NAMALWA (cell line): Measurements from ENCODE around the gene GSDMA.
A peak's percentile ranks its signal among the peaks of the same experiment; 100 is the strongest.
"Not testable (repeated sequence)": the region's sequence is repeated elsewhere in the genome, so short reads cannot be mapped to it uniquely, and the experiment has no call there.

ENCODE experiments used
- DNase-seq: peaks from one replicate; pipeline ENCODE4 v3.0.0-alpha.2; 2015; ENCODE audit warnings: low spot score

Gene GSDMA

DNA sequence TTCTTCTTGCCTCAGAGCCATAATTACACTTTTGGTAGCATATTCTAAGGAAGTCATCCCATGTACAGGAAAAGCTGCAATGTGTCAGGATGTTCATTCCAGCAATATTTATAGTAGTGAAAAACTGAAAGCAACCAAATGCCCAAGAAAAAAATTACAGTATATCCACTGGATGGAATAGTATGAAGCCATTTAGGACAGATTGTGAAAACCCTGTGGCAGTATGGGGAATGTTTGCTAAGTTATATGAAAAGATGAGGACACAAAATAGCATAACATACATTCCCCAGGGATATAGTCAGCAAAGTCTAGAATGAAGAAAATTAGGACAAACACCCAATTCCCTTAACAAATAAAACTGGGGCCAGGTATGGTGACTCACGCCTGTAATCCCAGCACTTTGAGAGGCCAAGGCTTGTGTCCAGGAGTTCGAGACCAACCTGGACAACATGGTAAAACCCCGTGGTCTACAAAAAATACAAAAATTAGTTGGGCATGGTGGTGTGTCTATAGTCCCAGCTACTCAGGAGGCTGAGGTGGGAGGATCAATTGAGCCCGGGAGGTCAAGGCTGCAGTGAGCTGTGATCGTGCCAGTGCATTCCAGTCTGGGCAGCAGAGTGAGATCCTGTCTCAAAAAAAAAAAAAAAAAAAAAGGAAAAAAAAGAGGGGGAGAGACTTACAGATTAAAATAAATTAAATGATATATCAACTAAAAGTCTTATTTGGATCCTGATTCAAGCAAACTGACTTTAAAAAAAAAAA lies 33.0 kb upstream of the GSDMA start:
- DNase-seq = no peak

GRCh38 chr17:39933912-39934311 lies 28.9 kb upstream of the GSDMA start:
- no peak for DNase-seq

DNA sequence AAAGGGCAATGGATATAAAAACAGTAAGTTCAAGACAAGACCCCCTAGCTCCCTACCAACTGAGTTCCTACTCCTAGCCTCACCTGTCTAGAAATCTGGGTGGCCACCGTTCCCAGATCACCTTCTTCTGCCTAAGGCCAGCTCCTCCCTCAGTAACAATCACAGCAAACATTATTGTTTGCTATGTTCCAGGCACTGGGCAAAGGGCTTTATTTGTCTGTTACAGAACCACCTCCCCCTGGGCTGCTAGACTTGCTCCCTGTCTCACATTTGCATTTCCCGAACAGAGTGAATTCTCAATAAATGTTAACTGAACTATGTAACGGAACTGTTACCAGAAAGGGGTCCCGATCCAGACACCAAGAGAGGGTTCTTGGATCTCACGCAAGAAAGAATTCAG lies 28.5 kb upstream of the GSDMA start:
- DNase-seq = no peak

GRCh38 chr17:39935909-39936308 lies 26.9 kb upstream of the GSDMA start:
- no peak for DNase-seq

DNA sequence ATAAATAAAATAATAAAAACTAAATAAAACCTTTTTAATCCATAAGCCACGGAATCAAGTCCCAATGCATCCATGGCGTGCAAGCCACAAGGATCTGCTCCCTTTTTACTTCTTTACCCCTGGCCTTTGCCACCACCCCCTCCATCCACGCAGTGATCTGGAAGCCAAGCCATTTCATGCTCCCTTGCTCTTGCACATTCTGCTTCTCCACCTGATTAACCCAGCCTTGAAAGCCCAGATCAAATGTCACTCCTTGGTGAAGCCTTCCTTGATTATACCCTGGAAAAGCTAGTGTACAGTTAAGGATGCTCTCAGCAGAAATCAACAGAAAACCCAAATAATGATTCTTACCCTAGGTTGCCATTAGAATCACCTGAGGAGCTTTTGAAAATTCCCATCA lies 25.4 kb upstream of the GSDMA start:
- no peak for DNase-seq

GRCh38 chr17:39938140-39938869 lies 24.5 kb upstream of the GSDMA start:
- DNase-seq = peak; percentile 29

DNA sequence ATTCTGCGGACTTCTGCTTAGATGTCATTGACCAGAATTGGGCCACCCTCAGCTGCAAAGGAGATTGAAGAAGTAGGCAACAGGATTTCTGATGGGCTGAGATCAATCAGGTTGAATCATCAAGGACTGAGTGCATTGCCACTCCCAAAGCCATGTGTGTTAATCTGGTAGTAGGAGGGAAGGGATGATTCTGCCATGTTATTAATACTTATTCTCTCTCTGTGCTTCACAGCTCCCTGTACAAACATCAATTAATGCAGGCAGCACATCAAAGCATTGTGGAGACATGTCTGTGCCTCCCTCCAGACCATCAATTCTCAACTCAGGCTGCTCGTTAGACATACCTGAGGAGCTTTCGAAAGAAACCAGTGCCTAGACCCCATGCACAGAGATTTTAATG lies 23.7 kb upstream of the GSDMA start:
- no peak for DNase-seq

DNA sequence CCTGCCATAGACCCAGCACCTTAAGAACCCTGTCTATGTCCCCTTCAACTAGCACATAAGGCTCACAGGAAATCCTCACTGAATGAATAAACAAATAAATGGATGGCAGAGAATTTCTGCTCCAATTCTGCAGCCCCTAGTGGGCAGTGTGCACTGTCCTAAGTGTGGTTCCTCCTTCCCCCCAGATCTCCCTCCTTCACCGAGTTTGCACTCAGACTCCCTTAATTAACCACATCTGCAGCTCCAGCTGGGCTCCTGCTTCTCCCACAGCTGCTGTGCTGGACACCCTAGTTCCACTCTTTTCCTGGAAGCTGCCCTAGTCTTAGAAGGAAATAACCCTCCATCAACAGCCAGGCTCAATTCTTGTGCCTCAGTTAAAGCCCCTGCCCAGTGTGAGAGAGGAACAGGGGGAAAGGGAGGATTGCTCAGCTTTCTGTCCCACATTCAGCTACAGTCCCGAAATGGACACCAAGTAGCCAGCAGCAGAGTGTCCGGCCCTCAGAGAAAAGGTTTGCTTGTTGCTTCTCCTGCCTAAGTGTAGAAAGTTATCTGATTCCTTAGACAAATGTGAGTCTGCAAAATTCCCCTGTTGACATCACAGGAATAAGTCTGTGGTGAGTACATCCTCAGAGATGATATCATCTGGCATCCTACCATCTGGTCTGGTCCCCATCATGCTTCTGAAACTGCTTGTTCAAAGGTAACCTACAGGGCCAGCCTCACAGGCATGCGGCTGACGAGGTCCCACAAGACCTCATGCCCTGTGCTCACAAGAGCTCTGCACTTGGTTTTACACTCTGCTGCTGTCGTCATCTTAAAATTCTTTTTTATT lies 23.0 kb upstream of the GSDMA start:
- DNase-seq = peak; percentile 77

- no peak for DNase-seq
Observed at GRCh38 chr17:39943702-39944392, 19.0 kb upstream of the GSDMA start.

GRCh38 chr17:39944393-39944711 lies 18.5 kb upstream of the GSDMA start:
- DNase-seq = no peak

GRCh38 chr17:39946551-39947330 lies 16.1 kb upstream of the GSDMA start:
- DNase-seq = no peak

DNA sequence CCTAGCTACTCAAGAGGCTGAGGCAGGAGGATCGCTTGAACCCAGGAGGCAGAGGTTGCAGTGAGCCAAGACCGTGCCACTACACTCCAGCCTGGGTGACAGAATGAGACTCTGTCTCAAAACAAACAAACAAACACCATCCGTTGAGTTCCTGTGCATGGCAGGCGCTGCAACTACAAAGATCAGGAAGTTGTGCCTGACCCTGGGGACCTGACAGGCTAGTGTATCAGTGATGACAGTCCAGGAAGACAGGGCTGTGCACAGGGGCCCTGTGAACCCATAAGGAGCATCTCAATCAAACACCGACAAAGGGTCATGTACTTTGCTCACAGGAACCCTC lies 14.3 kb upstream of the GSDMA start:
- not testable (repeated sequence) for DNase-seq

- DNase-seq = no peak
Observed at GRCh38 chr17:39949028-39949427, 13.8 kb upstream of the GSDMA start.

GRCh38 chr17:39950871-39951348 lies 11.9 kb upstream of the GSDMA start:
- DNase-seq = no peak

DNA sequence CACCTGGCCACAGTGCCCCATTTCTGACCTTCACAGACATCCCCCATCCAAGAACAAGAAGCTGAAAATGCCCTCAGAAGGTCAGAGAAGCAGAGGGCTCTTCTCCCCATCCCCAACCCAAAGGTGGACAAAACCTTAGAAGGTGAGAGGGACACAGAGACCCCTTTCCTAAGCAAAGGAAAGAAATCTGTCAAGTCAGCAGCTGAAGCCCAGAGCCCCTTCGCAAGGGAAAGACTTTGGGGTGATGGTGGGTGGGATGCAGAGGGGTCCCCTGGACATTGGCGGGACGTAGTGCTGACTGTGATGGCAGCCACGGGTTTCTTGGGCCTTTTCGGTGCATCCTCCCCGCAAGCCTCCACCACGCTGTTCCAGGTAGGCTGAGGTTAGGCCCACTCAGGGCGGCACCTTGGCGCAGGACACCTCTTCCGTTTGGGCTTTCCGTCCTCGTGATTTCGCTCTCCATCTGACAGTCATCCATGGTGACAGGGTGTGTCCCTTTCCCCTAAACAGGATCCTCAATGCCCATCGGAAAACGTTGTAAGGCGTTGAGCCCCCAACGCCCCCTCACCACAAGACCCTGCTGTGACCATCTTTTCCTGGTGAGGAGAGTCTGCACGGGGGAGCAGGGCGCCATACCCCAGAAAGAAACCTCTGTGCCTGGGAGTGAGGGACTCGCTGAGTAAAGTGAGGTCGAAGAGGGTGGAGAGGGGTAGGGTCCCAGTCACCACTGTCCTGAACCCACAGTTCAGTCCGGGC lies 10.7 kb upstream of the GSDMA start:
- peak; percentile 22 for DNase-seq

DNA sequence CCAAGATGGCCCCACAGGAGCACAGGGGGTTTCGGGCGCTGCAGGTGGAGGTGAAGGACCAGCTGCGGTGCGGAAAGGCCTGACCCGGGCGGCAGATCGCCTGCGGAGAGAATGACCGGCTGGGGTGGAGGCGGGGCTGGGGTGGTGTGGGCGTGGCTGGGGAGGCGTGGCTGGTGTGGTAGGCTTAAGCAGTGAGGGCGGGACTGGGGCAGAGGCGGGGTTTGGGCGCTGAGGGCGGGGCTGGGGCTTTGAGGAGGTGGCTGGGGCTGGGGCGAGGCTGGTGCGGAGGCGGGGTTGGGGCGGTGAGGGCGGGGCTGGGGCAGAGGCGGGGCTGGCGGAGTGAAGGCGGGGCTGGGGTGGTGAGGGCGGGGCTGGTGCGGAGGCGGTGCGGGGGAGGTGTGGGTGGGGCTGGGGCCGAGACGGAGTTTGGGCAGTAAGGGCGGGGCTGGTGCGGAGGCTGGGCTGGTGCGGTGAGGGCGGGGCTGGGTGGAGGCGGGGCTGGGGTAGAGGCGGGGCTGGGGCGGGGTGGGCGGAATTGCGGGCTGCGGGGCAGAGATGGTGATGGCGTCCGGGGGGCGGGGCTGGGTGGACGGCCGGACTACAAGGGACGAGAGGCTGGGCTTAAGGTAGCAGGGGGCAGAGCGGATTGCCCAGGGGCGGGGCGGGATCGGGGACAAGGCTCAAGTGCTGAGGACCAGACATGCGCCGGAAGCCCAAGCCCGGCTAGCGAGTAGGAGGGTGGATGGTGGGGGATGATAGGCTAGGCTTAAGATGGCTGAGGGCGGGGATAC lies 9.9 kb upstream of the GSDMA start:
- DNase-seq = peak; percentile 90

DNA sequence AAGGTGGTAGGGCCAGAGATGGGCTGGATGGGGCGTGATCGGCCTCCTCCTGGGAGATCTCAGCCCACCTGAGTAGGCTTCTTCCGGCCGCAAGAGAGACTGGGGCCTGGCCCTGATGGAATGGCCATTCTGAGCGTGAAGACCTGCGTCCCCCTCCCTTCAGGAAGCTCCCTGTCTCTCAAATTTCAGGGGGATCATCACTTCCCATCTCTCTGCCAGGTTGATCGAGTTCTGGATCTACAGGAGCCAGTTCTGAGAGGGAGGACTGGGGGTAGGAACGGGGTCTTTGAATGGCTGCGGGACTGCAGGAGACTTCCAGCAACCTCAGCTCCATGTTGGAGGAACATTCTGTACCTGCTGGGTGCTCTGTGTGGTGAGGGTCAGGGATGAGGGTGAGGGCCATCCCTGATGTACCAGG lies 9.3 kb upstream of the GSDMA start:
- DNase-seq = no peak

DNA sequence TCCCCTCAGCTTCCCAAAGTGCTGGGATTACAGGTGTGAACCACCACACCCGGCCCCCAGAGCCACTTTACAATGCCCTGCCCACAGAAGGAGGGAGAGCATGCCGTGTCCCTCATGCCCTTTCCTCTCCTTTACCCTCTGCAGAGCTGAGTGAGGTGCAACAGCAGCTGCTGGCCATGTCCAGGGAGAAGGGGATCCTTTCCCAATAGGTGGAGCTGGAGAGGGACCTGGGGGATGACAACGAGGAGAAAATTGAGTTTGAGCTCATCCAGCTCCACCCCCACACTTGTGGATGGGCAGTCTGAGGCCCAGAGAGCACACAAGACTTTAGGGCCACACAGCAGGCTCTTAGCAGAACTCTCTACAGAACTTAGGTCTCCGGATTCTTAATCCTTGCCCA lies 7.9 kb upstream of the GSDMA start:
- DNase-seq = no peak

DNA sequence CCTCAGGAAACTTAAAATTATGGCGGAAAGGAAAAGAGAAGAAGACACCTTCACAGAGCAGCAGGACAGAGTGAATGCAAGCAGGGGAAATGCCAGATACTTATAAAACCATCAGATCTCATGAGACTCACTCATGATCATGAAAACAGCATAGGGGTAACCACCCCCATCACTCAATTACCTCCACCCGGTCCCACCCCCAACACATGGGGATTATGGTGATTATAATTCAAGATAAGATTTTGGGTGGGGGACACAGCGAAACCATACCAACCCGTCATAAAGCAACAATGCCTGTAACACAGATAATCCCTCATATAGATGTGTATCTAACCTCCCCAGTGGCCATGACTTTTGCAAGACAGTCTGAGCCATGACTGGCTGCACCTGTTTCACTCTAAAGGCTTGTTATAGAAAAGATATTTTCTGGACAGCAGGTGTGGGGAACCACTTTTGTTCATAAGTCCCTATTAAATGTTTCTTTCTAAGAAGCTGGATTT lies 7.0 kb upstream of the GSDMA start:
- DNase-seq = peak; percentile 37
